ENCODE results near the gene RAD51B.
"Not testable (repeated sequence)": the region's sequence is repeated elsewhere in the genome, so short reads cannot be mapped to it uniquely, and the experiment has no call there.

RAD51B gene

GRCh38 chr14:68434173-68434572, 614.6 kb downstream of the RAD51B start:
- not testable (repeated sequence) for DNase-seq (ENCODE audit: low read depth in 3 of 3)

GRCh38 chr14:68435631-68436030, 616.1 kb downstream of the RAD51B start:
- DNase-seq (ENCODE audit: low read depth in 3 of 3) = not testable (repeated sequence)

DNA sequence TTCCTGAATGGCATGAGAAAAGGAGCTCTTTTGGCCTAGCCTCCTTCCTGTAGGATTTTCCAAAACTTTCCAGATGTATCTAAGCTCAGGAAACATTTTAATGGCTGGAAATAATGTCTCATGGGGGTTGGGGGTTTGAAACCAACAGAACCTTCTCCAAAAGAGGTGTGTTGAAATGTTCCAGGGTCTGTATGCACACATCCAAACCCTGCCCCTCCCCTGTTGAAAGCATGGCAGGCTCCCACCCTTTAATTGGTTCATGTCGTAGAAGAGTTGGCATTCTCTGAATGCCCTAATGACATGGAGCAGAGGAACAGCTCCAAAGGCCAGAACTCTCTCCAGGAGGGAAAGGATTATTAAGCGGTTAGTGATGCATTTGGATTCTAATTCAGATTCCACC, 620.1 kb downstream of the RAD51B start:
- DNase-seq (ENCODE audit: low read depth in 3 of 3) = no peak

DNA sequence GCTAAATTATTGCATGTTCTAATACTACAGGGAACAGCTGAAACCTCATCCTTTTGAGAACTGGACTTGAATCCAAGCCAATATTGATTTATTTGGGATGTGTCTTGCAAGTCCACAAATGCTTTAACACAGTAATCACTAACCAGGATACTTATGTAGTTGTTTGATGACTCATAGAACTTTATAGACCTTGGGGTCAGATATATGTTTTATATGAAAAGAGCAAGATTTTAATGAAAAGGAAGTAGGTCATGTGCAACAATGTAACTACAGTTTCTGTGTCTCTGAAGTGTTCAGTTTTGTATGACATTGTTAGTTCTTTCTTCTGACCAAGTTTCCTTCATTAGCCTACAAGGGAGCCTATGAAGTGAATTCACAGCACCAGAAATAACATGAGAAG, 621.2 kb downstream of the RAD51B start:
- DNase-seq (ENCODE audit: low read depth in 3 of 3) = no peak

GRCh38 chr14:68441542-68441941, 622.0 kb downstream of the RAD51B start:
- DNase-seq (ENCODE audit: low read depth in 3 of 3) = no peak

DNA sequence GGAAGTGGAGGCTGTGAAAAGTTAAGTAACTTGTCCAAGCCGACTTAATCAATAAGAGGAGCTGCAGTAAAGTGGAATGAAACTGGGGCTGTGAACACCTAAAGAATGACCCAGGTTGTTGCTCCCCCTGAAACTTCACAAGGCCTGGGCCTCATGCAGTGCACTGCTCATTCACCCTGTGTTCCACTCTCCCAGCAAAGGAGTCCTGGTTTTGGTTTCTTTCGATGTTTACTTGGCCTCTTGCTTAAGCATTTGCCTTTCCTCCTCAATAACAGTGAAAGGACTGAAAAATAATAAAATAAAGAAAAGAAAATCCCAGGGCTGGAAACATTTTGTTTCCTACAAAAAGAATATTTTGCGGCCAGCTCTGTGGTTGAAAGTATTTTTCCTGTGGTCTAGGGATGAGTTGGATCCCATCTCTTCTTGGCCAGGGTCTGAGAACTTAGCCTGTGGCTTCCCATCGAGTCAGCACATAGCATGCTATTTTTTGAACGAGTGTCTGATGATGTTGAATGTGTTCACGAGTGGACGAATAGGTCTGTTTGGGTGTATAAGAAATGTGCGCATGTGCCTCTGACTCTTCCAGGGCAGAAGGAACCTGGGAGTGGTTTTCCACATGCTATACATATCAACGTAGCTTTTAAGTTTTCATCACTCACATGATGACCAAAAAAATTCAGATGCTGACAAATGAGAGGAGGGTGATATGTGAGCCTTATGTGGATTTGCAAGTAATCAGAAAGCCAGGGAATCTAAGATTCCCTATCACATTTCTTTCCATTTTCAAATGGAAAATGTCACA, 623.5 kb downstream of the RAD51B start:
- no peak for DNase-seq (ENCODE audit: low read depth in 3 of 3)

DNA sequence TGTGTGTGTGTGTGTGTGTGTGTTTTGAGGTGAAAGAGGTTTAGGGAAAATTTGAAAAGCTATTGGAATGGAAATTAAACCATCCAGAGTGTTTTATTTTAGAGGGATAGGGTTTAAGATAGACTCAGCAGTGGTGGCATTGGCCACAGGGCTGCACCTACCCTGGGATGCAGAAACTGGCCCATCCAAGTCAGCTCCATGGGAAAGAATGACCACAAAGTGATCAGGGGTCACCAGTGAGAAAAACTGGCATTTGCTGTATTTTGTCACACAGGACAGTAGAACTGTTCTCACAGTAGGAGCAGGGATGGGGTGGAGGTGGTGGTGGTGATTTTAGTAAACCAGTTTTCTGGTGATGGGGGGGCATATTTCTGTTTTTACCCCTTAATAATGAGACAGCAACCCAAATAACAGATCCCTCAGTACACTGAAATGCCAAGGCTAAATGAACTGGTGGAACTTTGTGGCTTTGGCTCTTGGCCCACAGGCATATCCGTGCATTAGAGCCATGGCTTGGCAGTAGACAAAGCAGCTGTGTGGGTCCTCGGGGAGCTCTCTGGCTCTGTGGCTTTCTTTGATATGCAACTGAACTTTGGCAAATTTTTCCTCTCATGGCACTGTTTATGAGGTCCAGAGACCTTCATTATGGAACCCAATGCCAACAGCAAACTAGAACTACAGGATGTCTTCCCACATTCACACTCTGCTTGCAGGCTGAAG, 625.0 kb downstream of the RAD51B start:
- DNase-seq (ENCODE audit: low read depth in 3 of 3) = no peak

GRCh38 chr14:68446243-68447040, 626.9 kb downstream of the RAD51B start:
- DNase-seq (ENCODE audit: low read depth in 3 of 3) = no peak

DNA sequence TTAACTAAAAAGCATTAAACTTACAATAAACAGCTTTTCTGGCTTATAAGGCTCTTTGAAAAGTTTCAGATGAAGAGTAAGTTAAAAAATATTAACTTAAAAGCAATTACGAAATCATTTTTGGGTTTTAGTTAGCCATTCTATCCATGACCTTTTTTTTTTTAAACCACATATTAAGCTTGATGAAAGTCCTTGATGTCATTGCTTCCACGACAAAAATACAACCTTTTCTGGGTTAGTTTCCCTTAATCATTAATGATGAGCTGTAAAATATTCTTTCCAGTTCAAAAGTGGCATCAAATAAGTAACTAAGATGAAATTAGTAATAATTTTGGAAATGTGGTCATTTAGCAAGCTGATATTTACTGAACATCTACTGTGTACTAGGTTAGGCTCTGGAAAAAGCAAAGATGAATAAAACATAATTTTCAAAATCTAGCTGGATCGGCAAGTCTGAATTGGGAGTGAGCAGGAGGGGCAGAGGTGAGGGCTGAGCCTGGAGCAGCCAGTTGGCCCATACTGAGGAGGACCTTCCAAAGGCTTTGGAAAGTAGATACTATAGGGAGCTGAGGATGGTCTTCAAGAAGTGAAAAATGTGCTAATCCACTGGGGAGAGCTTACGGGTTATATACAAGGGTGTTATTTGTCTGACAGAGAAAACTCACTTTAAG, 628.1 kb downstream of the RAD51B start:
- DNase-seq (ENCODE audit: low read depth in 3 of 3) = no peak

GRCh38 chr14:68448252-68448902, 628.8 kb downstream of the RAD51B start:
- DNase-seq (ENCODE audit: low read depth in 3 of 3) = no peak

GRCh38 chr14:68449561-68450181, 630.1 kb downstream of the RAD51B start:
- DNase-seq (ENCODE audit: low read depth in 3 of 3) = no peak

DNA sequence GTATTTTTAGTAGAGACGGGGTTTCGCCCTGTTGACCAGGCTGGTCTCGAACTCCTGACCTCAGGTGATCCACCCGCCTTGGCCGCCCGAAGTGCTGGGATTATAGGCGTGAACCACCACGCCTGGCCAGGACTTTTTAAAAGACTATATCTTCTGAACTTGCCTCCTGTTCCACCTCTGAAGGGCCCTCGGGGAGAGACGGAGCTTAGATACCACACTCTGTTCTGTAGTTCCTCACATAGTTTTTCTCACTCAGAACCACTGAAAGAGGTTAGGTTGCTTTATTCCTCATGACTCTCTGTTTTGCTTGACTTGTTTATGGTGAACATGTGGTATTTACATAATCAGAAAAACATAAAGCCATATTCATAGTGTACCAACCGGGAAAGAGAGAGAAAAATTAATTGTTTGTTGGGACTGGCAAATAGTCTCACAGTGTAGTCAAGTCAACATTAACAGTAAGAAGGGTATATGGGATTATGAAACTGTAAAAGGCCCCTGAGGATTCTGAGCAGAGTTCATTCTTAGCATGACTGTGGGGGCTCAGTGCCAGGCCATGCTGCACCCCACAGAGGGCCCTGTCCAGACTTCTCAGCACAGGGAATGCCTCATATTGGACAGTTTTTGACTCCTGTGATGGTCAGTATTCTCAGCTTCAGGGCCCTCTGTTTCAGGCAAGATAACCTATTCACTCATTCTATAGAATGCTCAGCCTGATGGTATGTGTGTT, 631.0 kb downstream of the RAD51B start:
- no peak for DNase-seq (ENCODE audit: low read depth in 3 of 3)

GRCh38 chr14:68451696-68452373, 632.3 kb downstream of the RAD51B start:
- DNase-seq (ENCODE audit: low read depth in 3 of 3) = no peak

- no peak for DNase-seq (ENCODE audit: low read depth in 3 of 3)
Measured at GRCh38 chr14:68458253-68458652, 638.7 kb downstream of the RAD51B start.

DNA sequence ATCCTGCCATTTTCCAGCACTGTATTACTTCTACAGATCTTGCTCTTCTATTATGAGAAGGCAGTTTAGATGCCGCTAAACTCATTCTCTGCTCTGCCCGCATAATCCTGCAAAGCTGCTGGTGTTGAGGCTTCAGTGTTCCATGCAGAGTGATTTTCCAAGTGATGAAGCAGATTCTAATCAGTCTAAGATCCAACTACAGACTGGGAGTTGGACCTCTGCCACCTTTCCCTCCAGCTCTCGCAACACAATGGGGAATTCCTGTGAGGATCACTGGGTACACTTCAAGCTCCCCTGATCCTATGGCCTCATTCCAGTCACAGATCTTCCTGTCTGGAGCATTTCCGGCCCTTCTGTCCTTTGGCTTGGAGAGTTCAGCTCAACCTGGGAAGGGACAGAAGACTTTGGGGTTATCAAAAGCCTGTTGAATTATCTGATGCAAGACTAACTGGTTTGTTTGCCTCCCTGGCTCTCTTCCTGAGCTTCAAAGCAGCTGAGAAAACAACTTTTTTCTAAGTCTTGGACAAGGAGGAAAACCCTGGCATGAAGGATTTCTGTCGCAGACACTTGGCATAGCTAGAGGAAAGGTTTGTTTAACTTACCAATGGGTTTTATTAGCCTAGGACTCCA, 639.4 kb downstream of the RAD51B start:
- DNase-seq (ENCODE audit: low read depth in 3 of 3) = no peak

- DNase-seq (ENCODE audit: low read depth in 3 of 3) = no peak
Measured at GRCh38 chr14:68459480-68460136, 640.0 kb downstream of the RAD51B start.

GRCh38 chr14:68460541-68460940, 641.0 kb downstream of the RAD51B start:
- no peak for DNase-seq (ENCODE audit: low read depth in 3 of 3)

- DNase-seq (ENCODE audit: low read depth in 3 of 3) = no peak
Measured at GRCh38 chr14:68461086-68461485, 641.5 kb downstream of the RAD51B start.

GRCh38 chr14:68462683-68463082, 643.1 kb downstream of the RAD51B start:
- DNase-seq (ENCODE audit: low read depth in 3 of 3) = no peak

All from stimulated activated CD4-positive, alpha-beta T cell treated with anti-CD3 and anti-CD28 coated beads, TNF-alpha, amount 100 ng/mL, for 4 hours (primary cell).